ENCODE measurements around the gene CCDC27.
A peak's percentile ranks its signal among the peaks of the same experiment; 100 is the strongest.

Gene CCDC27

GRCh38 chr1:3762151-3762872 is 10.1 kb downstream of the CCDC27 start:
- Histone ChIP-seq H3K27me3 (ENCODE audit: control insufficient read depth, insufficient read depth, low read length) (peaks cover 5% of the 10 kb centered on the region; the same call in 1 of the 2 replicates), H3K9ac (ENCODE audit: low read length) (no peak overlapping the region), H3K4me1 (ENCODE audit: control insufficient read depth, insufficient read depth, low read length) (no peaks in the 10 kb centered on the region), H3K36me3 (ENCODE audit: control insufficient read depth, insufficient read depth, low read length) (no peaks in the 10 kb centered on the region), H3K27ac (ENCODE audit: low read depth, low read length) (no peak overlapping the region), H3K4me3 (ENCODE audit: low read depth, low read length) (no peak overlapping the region), H3K9me3 (ENCODE audit: control insufficient read depth, insufficient read depth, low read depth, low read length) (no peaks in the 10 kb centered on the region)

DNA sequence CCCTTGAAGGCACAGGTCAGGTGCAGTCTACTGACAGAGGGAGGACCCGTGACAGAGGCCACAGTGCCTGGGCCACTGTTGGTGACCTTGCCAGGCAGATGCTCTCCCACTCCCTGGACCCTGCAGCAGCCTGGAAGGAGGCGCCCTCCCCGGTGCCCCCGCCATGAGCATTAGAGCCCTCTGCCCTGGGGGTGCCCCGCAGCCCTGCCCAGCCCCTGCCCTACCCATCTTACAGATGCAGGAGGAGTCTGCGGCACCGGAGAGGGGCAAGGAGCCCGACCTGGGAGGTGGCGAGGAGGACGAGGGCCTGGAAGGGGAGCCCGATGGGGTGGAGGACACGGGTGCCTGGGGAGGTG is 10.6 kb downstream of the CCDC27 start:
- no peak overlapping the region for H3K4me3 ChIP-seq (ENCODE audit: low read depth, low read length)
- H3K9ac ChIP-seq (ENCODE audit: low read length), result no peak overlapping the region
- H3K9me3 ChIP-seq (ENCODE audit: control insufficient read depth, insufficient read depth, low read depth, low read length), result no peaks in the 10 kb centered on the region
- H3K27me3 ChIP-seq (ENCODE audit: control insufficient read depth, insufficient read depth, low read length), result peaks cover 5% of the 10 kb centered on the region; the same call in 1 of the 2 replicates
- no peak overlapping the region for H3K27ac ChIP-seq (ENCODE audit: low read depth, low read length)
- no peaks in the 10 kb centered on the region for H3K36me3 ChIP-seq (ENCODE audit: control insufficient read depth, insufficient read depth, low read length)
- 0 out of 2 replicates have a peak, but pooled peaks cover 3% of the 10 kb centered on the region for H3K4me1 ChIP-seq (ENCODE audit: control insufficient read depth, insufficient read depth, low read length)

GRCh38 chr1:3763351-3764125 is 11.3 kb downstream of the CCDC27 start:
- Histone ChIP-seq H3K9ac (ENCODE audit: low read length) (no peak overlapping the region), H3K4me1 (ENCODE audit: control insufficient read depth, insufficient read depth, low read length) (0 out of 2 replicates have a peak, but pooled peaks cover 3% of the 10 kb centered on the region), H3K27ac (ENCODE audit: low read depth, low read length) (no peak overlapping the region), H3K36me3 (ENCODE audit: control insufficient read depth, insufficient read depth, low read length) (no peaks in the 10 kb centered on the region), H3K27me3 (ENCODE audit: control insufficient read depth, insufficient read depth, low read length) (peaks cover 5% of the 10 kb centered on the region; the same call in 1 of the 2 replicates), H3K9me3 (ENCODE audit: control insufficient read depth, insufficient read depth, low read depth, low read length) (no peaks in the 10 kb centered on the region), H3K4me3 (ENCODE audit: low read depth, low read length) (no peak overlapping the region)

DNA sequence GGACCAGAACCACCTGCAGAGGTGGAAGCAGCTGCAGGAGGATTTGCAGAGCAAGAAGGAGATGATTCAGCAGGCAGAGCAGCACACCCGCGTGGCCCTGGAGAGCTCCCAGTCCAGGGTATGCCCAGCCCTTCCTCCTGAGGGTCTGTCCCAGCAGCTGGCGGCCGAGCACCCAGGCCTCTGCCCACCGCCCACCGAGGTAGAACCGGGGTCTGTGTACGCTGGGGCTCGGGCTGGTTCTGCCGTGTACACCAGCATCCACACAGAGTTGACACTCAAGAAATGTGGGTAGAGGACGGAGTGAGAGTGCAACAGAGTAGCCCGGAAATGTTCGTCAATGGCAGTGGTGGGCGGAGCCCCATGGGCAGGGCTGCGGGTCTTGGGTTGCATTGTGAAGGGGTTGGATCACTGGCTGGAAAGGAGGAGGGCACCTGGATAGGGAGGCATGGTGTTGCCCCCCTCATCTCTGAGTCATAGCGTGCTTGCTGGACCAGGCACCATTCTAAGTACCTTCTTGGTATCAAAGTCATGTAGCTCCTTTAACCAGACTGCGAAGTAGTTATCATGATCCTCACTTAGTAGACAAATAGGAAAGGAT is 15.2 kb downstream of the CCDC27 start:
- H3K9me3 ChIP-seq (ENCODE audit: control insufficient read depth, insufficient read depth, low read depth, low read length), result no peaks in the 10 kb centered on the region
- H3K27me3 ChIP-seq (ENCODE audit: control insufficient read depth, insufficient read depth, low read length), result peaks cover 5% of the 10 kb centered on the region; the same call in 1 of the 2 replicates
- no peak overlapping the region for H3K27ac ChIP-seq (ENCODE audit: low read depth, low read length)
- H3K4me3 ChIP-seq (ENCODE audit: low read depth, low read length), result no peak overlapping the region
- H3K36me3 ChIP-seq (ENCODE audit: control insufficient read depth, insufficient read depth, low read length), result no peaks in the 10 kb centered on the region
- no peak overlapping the region for H3K9ac ChIP-seq (ENCODE audit: low read length)
- H3K4me1 ChIP-seq (ENCODE audit: control insufficient read depth, insufficient read depth, low read length), result peaks cover 10% of the 10 kb centered on the region; the same call in 1 of the 2 replicates

- H3K9me3 ChIP-seq (ENCODE audit: control insufficient read depth, insufficient read depth, low read depth, low read length), result no peaks in the 10 kb centered on the region
- H3K9ac ChIP-seq (ENCODE audit: low read length), result no peak overlapping the region
- H3K27me3 ChIP-seq (ENCODE audit: control insufficient read depth, insufficient read depth, low read length), result peaks cover 5% of the 10 kb centered on the region; the same call in 1 of the 2 replicates
- H3K4me3 ChIP-seq (ENCODE audit: low read depth, low read length), result no peak overlapping the region
- peaks cover 20% of the 10 kb centered on the region; the same call in 1 of the 2 replicates for H3K4me1 ChIP-seq (ENCODE audit: control insufficient read depth, insufficient read depth, low read length)
- no peaks in the 10 kb centered on the region for H3K36me3 ChIP-seq (ENCODE audit: control insufficient read depth, insufficient read depth, low read length)
- H3K27ac ChIP-seq (ENCODE audit: low read depth, low read length), result no peak overlapping the region
Measured at GRCh38 chr1:3768811-3769390, 16.7 kb downstream of the CCDC27 start.

DNA sequence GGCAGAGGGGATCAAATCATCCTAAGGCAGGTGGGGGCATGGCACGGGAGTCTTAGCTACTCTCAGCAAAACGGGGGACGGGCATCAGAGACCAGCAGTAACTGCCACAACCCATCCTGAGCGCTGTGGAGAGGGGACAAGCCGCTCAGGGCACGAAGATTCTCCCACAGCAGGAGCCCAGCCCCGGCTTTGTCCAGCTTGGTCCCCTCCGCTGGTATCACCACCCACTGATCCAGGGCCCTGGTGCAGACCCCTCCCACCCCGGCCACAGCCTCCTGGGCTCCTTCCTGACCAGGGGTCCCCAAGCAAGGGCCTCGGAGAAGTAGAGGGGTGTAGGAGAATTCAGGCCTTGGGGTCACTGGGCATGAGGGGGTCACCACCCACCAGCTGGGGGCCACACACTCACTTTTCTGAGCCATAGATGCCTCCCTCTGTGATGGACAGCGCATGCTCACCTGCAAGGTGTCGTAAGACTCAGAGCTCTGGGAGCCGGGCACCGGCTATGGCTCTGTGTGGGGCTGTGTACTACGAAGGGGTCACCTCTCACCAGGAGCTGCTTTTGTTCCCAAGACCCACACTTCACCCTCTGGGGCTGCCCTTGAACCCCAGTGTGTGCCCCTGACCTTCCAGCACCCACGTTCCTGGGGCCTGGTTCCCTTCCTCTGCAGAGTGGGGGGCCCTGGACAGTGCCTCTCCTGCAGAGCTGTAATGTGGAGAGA is 18.0 kb downstream of the CCDC27 start:
- no peak overlapping the region for H3K27ac ChIP-seq (ENCODE audit: low read depth, low read length)
- H3K9ac ChIP-seq (ENCODE audit: low read length), result no peak overlapping the region
- H3K36me3 ChIP-seq (ENCODE audit: control insufficient read depth, insufficient read depth, low read length), result no peaks in the 10 kb centered on the region
- no peaks in the 10 kb centered on the region for H3K9me3 ChIP-seq (ENCODE audit: control insufficient read depth, insufficient read depth, low read depth, low read length)
- H3K4me1 ChIP-seq (ENCODE audit: control insufficient read depth, insufficient read depth, low read length), result peaks cover 28% of the 10 kb centered on the region
- H3K4me3 ChIP-seq (ENCODE audit: low read depth, low read length), result no peak overlapping the region
- H3K27me3 ChIP-seq (ENCODE audit: control insufficient read depth, insufficient read depth, low read length), result peaks cover 3% of the 10 kb centered on the region; the same call in 1 of the 2 replicates

- Histone ChIP-seq H3K9me3 (ENCODE audit: control insufficient read depth, insufficient read depth, low read depth, low read length) (no peaks in the 10 kb centered on the region), H3K4me1 (ENCODE audit: control insufficient read depth, insufficient read depth, low read length) (peaks cover 40% of the 10 kb centered on the region), H3K27ac (ENCODE audit: low read depth, low read length) (no peak overlapping the region), H3K9ac (ENCODE audit: low read length) (peak overlapping the region; percentile 17), H3K27me3 (ENCODE audit: control insufficient read depth, insufficient read depth, low read length) (peaks cover 2% of the 10 kb centered on the region; the same call in 1 of the 2 replicates), H3K36me3 (ENCODE audit: control insufficient read depth, insufficient read depth, low read length) (no peaks in the 10 kb centered on the region), H3K4me3 (ENCODE audit: low read depth, low read length) (peak overlapping the region; percentile 69)
Measured at GRCh38 chr1:3771108-3772026, 19.1 kb downstream of the CCDC27 start.

DNA sequence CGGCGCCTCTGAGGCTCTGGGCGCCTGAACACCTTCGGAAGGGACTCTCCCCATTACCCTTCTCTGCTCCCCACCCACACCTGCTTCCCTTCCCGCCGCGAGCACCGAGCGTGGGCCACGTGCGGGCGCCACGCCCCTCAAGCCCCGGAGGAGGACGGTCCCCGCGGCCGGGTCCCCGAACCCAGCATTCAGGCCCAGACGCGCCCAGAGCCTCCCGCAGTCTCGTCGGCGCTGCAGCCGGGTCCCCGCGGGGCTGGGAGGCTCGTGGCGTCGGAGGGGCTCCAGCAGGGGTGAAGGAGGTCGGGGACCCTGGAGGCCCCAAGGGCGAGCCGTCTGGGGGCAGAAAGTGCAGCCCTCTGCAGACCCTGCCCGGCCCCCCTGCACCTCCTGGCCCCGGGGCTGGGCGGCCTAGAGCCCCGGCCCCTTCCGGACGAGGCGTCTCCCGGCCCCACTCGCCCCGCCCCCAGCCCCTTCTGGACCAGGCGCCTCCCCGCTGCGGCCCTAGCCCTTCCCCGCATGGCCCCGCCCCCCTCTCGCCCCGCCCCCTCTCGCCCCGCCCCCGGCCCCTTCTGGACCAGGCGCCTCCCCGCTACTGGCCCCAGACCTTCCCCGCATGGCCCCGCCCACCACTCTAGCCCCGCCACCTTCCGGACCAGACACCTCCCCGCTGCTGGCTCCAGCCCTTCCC is 19.9 kb downstream of the CCDC27 start:
- Histone ChIP-seq H3K36me3 (ENCODE audit: control insufficient read depth, insufficient read depth, low read length) (no peaks in the 10 kb centered on the region), H3K27me3 (ENCODE audit: control insufficient read depth, insufficient read depth, low read length) (peaks cover under 1% of the 10 kb centered on the region; the same call in 1 of the 2 replicates), H3K27ac (ENCODE audit: low read depth, low read length) (no peak overlapping the region), H3K4me3 (ENCODE audit: low read depth, low read length) (peak overlapping the region; percentile 69), H3K9me3 (ENCODE audit: control insufficient read depth, insufficient read depth, low read depth, low read length) (no peaks in the 10 kb centered on the region), H3K9ac (ENCODE audit: low read length) (peak overlapping the region; percentile 20), H3K4me1 (ENCODE audit: control insufficient read depth, insufficient read depth, low read length) (peaks cover 40% of the 10 kb centered on the region)

DNA sequence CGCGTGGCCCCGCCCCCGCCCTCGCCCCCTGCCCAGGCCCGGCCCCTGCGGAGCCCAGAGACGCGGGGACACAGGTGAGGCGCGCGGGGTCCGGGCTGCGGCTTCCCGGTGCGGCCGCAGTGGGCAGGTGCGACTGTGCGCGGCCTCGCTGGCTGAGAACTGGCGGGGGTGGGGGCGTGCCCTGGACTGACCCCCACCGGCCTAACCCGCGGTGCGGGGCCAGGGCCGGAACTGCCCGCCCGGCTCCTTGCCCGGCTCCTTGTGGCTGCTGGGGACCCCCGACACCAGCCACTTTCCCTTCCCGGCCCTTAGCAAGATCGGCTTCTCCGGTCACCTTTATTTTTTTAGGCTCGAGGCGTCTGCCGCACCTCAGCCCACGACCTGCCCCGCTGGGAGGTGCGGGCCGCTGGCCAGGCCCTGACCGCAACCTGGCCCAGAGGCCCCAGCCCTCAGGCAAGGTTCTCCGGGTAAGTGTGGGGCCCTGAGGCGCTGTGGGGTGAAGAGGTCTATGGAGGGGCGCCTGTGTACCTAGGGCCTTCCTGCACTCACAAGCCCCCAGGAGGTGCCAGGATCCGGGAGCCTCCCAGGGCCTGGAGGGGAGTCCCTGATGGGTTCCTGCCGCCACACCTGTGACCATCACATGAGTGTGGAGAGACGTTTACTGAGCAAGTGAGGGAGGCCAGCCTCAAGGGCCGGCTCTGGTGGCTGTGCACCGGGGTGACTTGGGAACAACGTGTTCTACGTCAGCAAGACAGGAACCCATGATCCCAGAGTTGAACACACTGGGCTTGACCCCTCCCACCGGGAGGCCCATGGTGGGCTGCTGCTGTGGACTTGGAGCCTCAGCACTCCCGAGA is 20.7 kb downstream of the CCDC27 start, which contains the start of gene SMIM1:
Gene SMIM1, plus strand, starts transcription at position 35 of the 857 bp plus-strand sequence. CDS start 2,625 bp downstream, outside the sequence.
- Histone ChIP-seq H3K36me3 (ENCODE audit: control insufficient read depth, insufficient read depth, low read length) (0 out of 2 replicates have a peak, but pooled peaks cover 1% of the 10 kb centered on the region), H3K9ac (ENCODE audit: low read length) (peak within 1 kb of the TSS; percentile 20), H3K4me1 (ENCODE audit: control insufficient read depth, insufficient read depth, low read length) (peaks cover 37% of the 10 kb centered on the region), H3K4me3 (ENCODE audit: low read depth, low read length) (peak within 1 kb of the TSS; percentile 69), H3K9me3 (ENCODE audit: control insufficient read depth, insufficient read depth, low read depth, low read length) (no peaks in the 10 kb centered on the region), H3K27me3 (ENCODE audit: control insufficient read depth, insufficient read depth, low read length) (no peaks in the 10 kb centered on the region; the same call in 1 of the 2 replicates), H3K27ac (ENCODE audit: low read depth, low read length) (no peak within 1 kb of the TSS)
